ENCODE results near the gene TTC5. TPM values are rescaled to one million over a fixed set of nuclear protein-coding genes. Genes with fewer than 3 reads are reported as not detected.
"Not testable (repeated sequence)": the region's sequence is repeated elsewhere in the genome, so short reads cannot be mapped to it uniquely, and the experiment has no call there.

The TTC5 gene
- total RNA-seq, 1 experiment from 2014 or later, result 20.6 TPM

DNA sequence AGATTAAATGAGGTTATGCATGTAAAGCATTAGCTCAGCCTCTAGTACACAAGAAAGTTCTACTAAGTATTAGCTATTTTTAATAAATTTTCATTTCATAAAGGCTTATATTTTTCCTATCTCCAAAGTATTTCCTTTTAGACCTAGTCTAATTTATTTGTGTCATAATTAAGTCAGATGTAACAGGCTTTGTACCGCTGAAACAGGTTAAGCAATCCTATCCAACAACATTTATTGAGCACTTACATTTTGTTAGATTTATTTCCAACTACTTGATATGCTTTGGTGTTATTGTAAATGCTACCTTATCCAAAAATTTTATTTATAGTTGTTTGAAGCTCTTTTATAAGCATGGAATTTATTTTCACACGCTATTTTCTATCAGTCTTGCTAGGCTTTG, 35.9 kb upstream of the TTC5 start:
- H3K14ac ChIP-seq (ENCODE audit: insufficient read depth, low read length), result no peak overlapping the region
- H2BK15ac ChIP-seq (ENCODE audit: low read depth, low read length), result no peak overlapping the region
- no peak overlapping the region for H3K27ac ChIP-seq (ENCODE audit: insufficient read length, low read depth, low read length)
- peak overlapping the region; percentile 9 for H3K9ac ChIP-seq (ENCODE audit: extremely low read depth, insufficient read length, low read length)
- Mint-ChIP-seq H3K27me3 (ENCODE audit: low read depth) (peaks cover 2% of the 10 kb centered on the region; the same call in 1 of the 2 replicates), H3K4me3 (peak overlapping the region; percentile 88 to 92), H3K27ac (no peak overlapping the region), H3K9me3 (no peaks in the 10 kb centered on the region), H3K4me1 (peaks cover 4 to 5% of the 10 kb centered on the region in 2 experiments; a peak in 3 of 4 replicates), H3K36me3 (ENCODE audit: insufficient read depth in 1 of 3, low read depth in 3 of 3) (peaks cover 16 to 20% (median 18%) of the 10 kb centered on the region in 3 experiments)
- no peaks in the 10 kb centered on the region for H3K23me2 ChIP-seq (ENCODE audit: insufficient read length, low read depth, low read length, poor library complexity, severe bottlenecking)
- no peak overlapping the region for H2BK12ac ChIP-seq (ENCODE audit: insufficient read length, low read depth, low read length)
- no peaks in the 10 kb centered on the region for H3K4me1 ChIP-seq (ENCODE audit: insufficient read depth, low read length)
- H2AK5ac ChIP-seq (ENCODE audit: insufficient read length, low read length), result no peak overlapping the region
- no peak overlapping the region for H3T11ph ChIP-seq (ENCODE audit: low read length)
- H4K20me1 ChIP-seq (ENCODE audit: control insufficient read depth, insufficient read depth, insufficient read length), result no peaks in the 10 kb centered on the region
- H4K5ac ChIP-seq (ENCODE audit: insufficient read length, low read depth, low read length), result no peak overlapping the region
- TF ChIP-seq, protein P1, sequence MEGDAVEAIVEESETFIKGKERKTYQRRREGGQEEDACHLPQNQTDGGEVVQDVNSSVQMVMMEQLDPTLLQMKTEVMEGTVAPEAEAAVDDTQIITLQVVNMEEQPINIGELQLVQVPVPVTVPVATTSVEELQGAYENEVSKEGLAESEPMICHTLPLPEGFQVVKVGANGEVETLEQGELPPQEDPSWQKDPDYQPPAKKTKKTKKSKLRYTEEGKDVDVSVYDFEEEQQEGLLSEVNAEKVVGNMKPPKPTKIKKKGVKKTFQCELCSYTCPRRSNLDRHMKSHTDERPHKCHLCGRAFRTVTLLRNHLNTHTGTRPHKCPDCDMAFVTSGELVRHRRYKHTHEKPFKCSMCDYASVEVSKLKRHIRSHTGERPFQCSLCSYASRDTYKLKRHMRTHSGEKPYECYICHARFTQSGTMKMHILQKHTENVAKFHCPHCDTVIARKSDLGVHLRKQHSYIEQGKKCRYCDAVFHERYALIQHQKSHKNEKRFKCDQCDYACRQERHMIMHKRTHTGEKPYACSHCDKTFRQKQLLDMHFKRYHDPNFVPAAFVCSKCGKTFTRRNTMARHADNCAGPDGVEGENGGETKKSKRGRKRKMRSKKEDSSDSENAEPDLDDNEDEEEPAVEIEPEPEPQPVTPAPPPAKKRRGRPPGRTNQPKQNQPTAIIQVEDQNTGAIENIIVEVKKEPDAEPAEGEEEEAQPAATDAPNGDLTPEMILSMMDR (conservative IDR thresholded peaks at IDR 0.05), result no peak
- no peak overlapping the region for H4K8ac ChIP-seq (replicated peaks; ENCODE audit: insufficient read length, low read depth, low read length)
- H3K4me2 ChIP-seq (ENCODE audit: insufficient read depth, insufficient read length, low read length), result no peak overlapping the region
- H3K79me2 ChIP-seq (ENCODE audit: insufficient read depth, low read length), result no peaks in the 10 kb centered on the region
- H3K4ac ChIP-seq (ENCODE audit: low read depth, low read length), result no peak overlapping the region
- H3K27me3 ChIP-seq (ENCODE audit: insufficient read depth, low read length), result no peaks in the 10 kb centered on the region
- H2BK120ac ChIP-seq (ENCODE audit: low read depth, low read length, poor library complexity, severe bottlenecking), result no peak overlapping the region
- no peaks in the 10 kb centered on the region for H3K79me1 ChIP-seq (ENCODE audit: insufficient read depth, low read depth, low read length, poor library complexity, severe bottlenecking)
- no peak for DNase-seq
- H2AFZ ChIP-seq (ENCODE audit: low read length), result no peak overlapping the region
- H4K91ac ChIP-seq (ENCODE audit: insufficient read length, low read depth, low read length), result no peak overlapping the region
- H3K9me3 ChIP-seq (ENCODE audit: control insufficient read depth, low read depth, low read length), result no peaks in the 10 kb centered on the region
- H3K23ac ChIP-seq (ENCODE audit: insufficient read length, low read depth, low read length), result no peak overlapping the region
- no peak overlapping the region for H2BK20ac ChIP-seq (ENCODE audit: low read depth, low read length, poor library complexity, severe bottlenecking)
- WGBS (ENCODE audit: extremely low coverage, insufficient read length, low lambda C conversion rate), result no CpG with 5 or more reads among the region's 2 CpGs
- H3K56ac ChIP-seq (ENCODE audit: insufficient read length, low read depth, low read length), result no peak overlapping the region
- no peak overlapping the region for H3K18ac ChIP-seq (ENCODE audit: insufficient read length, low read depth, low read length)
- no peak overlapping the region for H2BK5ac ChIP-seq (ENCODE audit: insufficient read length, low read length)

DNA sequence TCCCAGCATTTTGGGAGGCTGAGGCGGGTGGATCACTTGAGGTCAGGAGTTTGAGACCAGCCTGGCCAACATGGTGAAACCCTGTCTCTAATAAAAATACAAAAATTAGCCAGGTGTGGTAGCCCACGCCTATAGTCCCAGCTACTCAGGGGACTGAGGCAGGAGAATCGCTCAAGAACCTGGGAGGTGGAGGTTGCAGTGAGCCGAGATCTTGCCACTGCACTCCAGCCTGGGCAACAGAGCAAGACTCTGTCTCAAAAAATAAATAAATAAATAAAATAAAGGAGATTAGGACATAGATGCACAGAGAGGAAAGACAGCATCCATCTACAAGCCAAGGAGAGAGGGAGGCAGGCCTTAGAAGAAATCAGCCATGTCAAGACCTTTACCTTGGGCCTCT, 35.3 kb upstream of the TTC5 start:
- not testable (repeated sequence) for H3K27me3 ChIP-seq (ENCODE audit: insufficient read depth, low read length); H3K18ac ChIP-seq (ENCODE audit: insufficient read length, low read depth, low read length); H4K20me1 ChIP-seq (ENCODE audit: control insufficient read depth, insufficient read depth, insufficient read length); H3K79me2 ChIP-seq (ENCODE audit: insufficient read depth, low read length); H3T11ph ChIP-seq (ENCODE audit: low read length); H3K23me2 ChIP-seq (ENCODE audit: insufficient read length, low read depth, low read length, poor library complexity, severe bottlenecking); H3K27ac Mint-ChIP-seq; H2AK5ac ChIP-seq (ENCODE audit: insufficient read length, low read length); H2AFZ ChIP-seq (ENCODE audit: low read length); H3K23ac ChIP-seq (ENCODE audit: insufficient read length, low read depth, low read length); H3K27me3 Mint-ChIP-seq (ENCODE audit: low read depth); H2BK15ac ChIP-seq (ENCODE audit: low read depth, low read length); H3K4ac ChIP-seq (ENCODE audit: low read depth, low read length); H3K4me1 Mint-ChIP-seq; H2BK12ac ChIP-seq (ENCODE audit: insufficient read length, low read depth, low read length); H3K4me2 ChIP-seq (ENCODE audit: insufficient read depth, insufficient read length, low read length); H3K79me1 ChIP-seq (ENCODE audit: insufficient read depth, low read depth, low read length, poor library complexity, severe bottlenecking); H4K5ac ChIP-seq (ENCODE audit: insufficient read length, low read depth, low read length); H4K8ac ChIP-seq (replicated peaks; ENCODE audit: insufficient read length, low read depth, low read length); DNase-seq; H3K14ac ChIP-seq (ENCODE audit: insufficient read depth, low read length); H2BK120ac ChIP-seq (ENCODE audit: low read depth, low read length, poor library complexity, severe bottlenecking); H2BK5ac ChIP-seq (ENCODE audit: insufficient read length, low read length); H3K9ac ChIP-seq (ENCODE audit: extremely low read depth, insufficient read length, low read length); H3K9me3 Mint-ChIP-seq; H3K4me1 ChIP-seq (ENCODE audit: insufficient read depth, low read length); H3K27ac ChIP-seq (ENCODE audit: insufficient read length, low read depth, low read length); H3K9me3 ChIP-seq (ENCODE audit: control insufficient read depth, low read depth, low read length); H4K91ac ChIP-seq (ENCODE audit: insufficient read length, low read depth, low read length); H2BK20ac ChIP-seq (ENCODE audit: low read depth, low read length, poor library complexity, severe bottlenecking); H3K56ac ChIP-seq (ENCODE audit: insufficient read length, low read depth, low read length)
- Mint-ChIP-seq H3K4me3 (peak overlapping the region in 1 of 2 experiments; percentile 67; a peak in 3 of 5 replicates), H3K36me3 (ENCODE audit: insufficient read depth in 1 of 3, low read depth in 3 of 3) (peaks cover 11 to 15% (median 14%) of the 10 kb centered on the region in 3 experiments; a peak in 6 of 7 replicates)
- no CpG with 5 or more reads among the region's 4 CpGs for WGBS (ENCODE audit: extremely low coverage, insufficient read length, low lambda C conversion rate)

Measured in H9 (cell line).